Liver (tissue), 9 donors: Measurements from ENCODE around the gene RTN3. TPM values are rescaled to one million over a fixed set of nuclear protein-coding genes. Genes with fewer than 3 reads are reported as not detected.

Experiments
- DNase-seq: peaks from one replicate; pipeline ENCODE4 v3.0.0-alpha.2; 2017; ENCODE audit warnings: low spot score
- H3K27ac ChIP-seq, 2 donors: one replicate each; pipeline ENCODE4 v1.7.0; 2013; ENCODE audit warnings: inconsistent platforms in 2 of 2, low read length in 2 of 2, control low read depth in 1 of 2, low read depth in 1 of 2, mild to moderate bottlenecking in 1 of 2
- H3K27me3 ChIP-seq, 4 donors: one replicate each; pipeline versions ENCODE4 v1.6.1 to v1.7.0; 2013; ENCODE audit warnings: low read length in 3 of 4, inconsistent platforms in 1 of 4, mild to moderate bottlenecking in 1 of 4, moderate library complexity in 1 of 4; ENCODE audit not compliant: control insufficient read depth in 4 of 4, insufficient read depth in 4 of 4
- H3K36me3 ChIP-seq, 4 donors: one replicate each; pipeline versions ENCODE4 v1.6.1 to v1.7.0; 2013; ENCODE audit warnings: low read length in 3 of 4, mild to moderate bottlenecking in 3 of 4, low read depth in 1 of 4, moderate library complexity in 1 of 4; ENCODE audit not compliant: control insufficient read depth in 4 of 4, insufficient read depth in 3 of 4
- H3K4me1 ChIP-seq, 4 donors: one replicate each; pipeline versions ENCODE4 v1.6.1 to v1.7.0; 2013; ENCODE audit warnings: low read length in 3 of 4, mild to moderate bottlenecking in 3 of 4, moderate library complexity in 1 of 4; ENCODE audit not compliant: control insufficient read depth in 4 of 4, insufficient read depth in 4 of 4
- H3K4me3 ChIP-seq, 3 donors: one replicate each; pipeline versions ENCODE4 v1.6.1 to v1.7.0; 2013; ENCODE audit warnings: low read length in 3 of 3, control low read depth in 1 of 3, low read depth in 1 of 3, mild to moderate bottlenecking in 1 of 3
- H3K9ac ChIP-seq, 2 donors: one replicate each; pipeline ENCODE4 v1.7.0; 2013; ENCODE audit warnings: low read length in 2 of 2, mild to moderate bottlenecking in 2 of 2, moderate library complexity in 2 of 2, control low read depth in 1 of 2, low read depth in 1 of 2
- H3K9me3 ChIP-seq, 4 donors: one replicate each; pipeline versions ENCODE4 v1.6.1 to v1.7.0; 2013; ENCODE audit warnings: low read length in 3 of 4; ENCODE audit not compliant: control insufficient read depth in 4 of 4
- ATF3 ChIP-seq: IDR thresholded peaks from 2 replicates; pipeline ENCODE4 v1.6.1; 2016; ENCODE audit warnings: antibody characterized with exemption
- EGR1 ChIP-seq, 2 donors: IDR thresholded peaks; 2 replicates each; pipeline ENCODE4 v1.6.1; 2016 to 2018; ENCODE audit warnings: antibody characterized with exemption in 2 of 2, low read depth in 2 of 2
- FOXA1 ChIP-seq: IDR thresholded peaks from 2 replicates; pipeline ENCODE4 v1.6.1; 2016; ENCODE audit warnings: antibody characterized with exemption
- GABPA ChIP-seq, 2 donors: IDR thresholded peaks in 1 of 2; conservative IDR thresholded peaks in 1 of 2; 2 replicates each; pipeline ENCODE4 v1.6.1; 2016; ENCODE audit warnings: antibody characterized with exemption in 2 of 2, mild to moderate bottlenecking in 1 of 2, moderate library complexity in 1 of 2
- HNF4G ChIP-seq: IDR thresholded peaks from 2 replicates; pipeline ENCODE4 v1.6.1; 2016; ENCODE audit warnings: antibody characterized with exemption
- JUND ChIP-seq, 2 donors: IDR thresholded peaks; 2 replicates each; pipeline ENCODE4 v1.6.1; 2016; ENCODE audit warnings: antibody characterized with exemption in 2 of 2
- MAX ChIP-seq: IDR thresholded peaks from 2 replicates; pipeline ENCODE4 v1.6.1; 2016; ENCODE audit warnings: antibody characterized with exemption
- NR2F2 ChIP-seq: IDR thresholded peaks from 2 replicates; pipeline ENCODE4 v1.6.1; 2016; ENCODE audit warnings: antibody characterized with exemption
- RAD21 ChIP-seq, 2 donors: IDR thresholded peaks; 2 replicates each; pipeline ENCODE4 v1.6.1; 2016; ENCODE audit warnings: antibody characterized with exemption in 2 of 2, mild to moderate bottlenecking in 2 of 2
- REST ChIP-seq: IDR thresholded peaks from 2 replicates; pipeline ENCODE4 v1.6.1; 2016; ENCODE audit warnings: antibody characterized with exemption, mild to moderate bottlenecking
- RXRA ChIP-seq, 2 donors: IDR thresholded peaks; 2 replicates each; pipeline ENCODE4 v1.6.1; 2017 to 2018; ENCODE audit warnings: antibody characterized with exemption in 2 of 2, mild to moderate bottlenecking in 1 of 2
- SP1 ChIP-seq: IDR thresholded peaks from 2 replicates; pipeline ENCODE4 v1.6.1; 2018; ENCODE audit warnings: antibody characterized with exemption, mild to moderate bottlenecking
- TAF1 ChIP-seq: conservative IDR thresholded peaks from 2 replicates; pipeline ENCODE4 v1.6.1; 2016; ENCODE audit warnings: antibody characterized with exemption, mild to moderate bottlenecking
- ZBTB33 ChIP-seq: IDR thresholded peaks from 2 replicates; pipeline ENCODE4 v1.6.1; 2016; ENCODE audit warnings: antibody characterized with exemption
- WGBS: extraction: QIAGEN DNeasy Blood & Tissue Kit; methylation state at CpG from one replicate; pipeline ENCODE4 v1.1.7; 2013; 5-methylcytosine and 5-hydroxymethylcytosine counted together
- polyA plus RNA-seq, 2 donors: library from polyadenylated mRNA; stranded (reverse) in 1 of 2; unstranded in 1 of 2; fragments of 200-250 nt in 1 of 2; fragments of >200 nt in 1 of 2; fragmentation: Nextera tagmentation in 1 of 2; extraction: Ambion mirVana in 1 of 2; gene quantifications; one replicate each; pipeline versions ENCODE4 v1.2.1 to v1.2.3, GENCODE V29; 2013 to 2015
- total RNA-seq, 2 donors: library from RNA; depleted of rRNA; stranded (reverse); fragments of >200 nt; gene quantifications; one replicate each; pipeline ENCODE4 v1.2.3, GENCODE V29; 2014
- TF ChIP-seq, protein P1 (sequence below): fragments of 150-350 bp; IDR thresholded peaks from 2 replicates; pipeline ENCODE4 v1.5.1; 2017; ENCODE audit warnings: improper control_type of control experiment, low read depth, low read length; ENCODE audit not compliant: missing input control
- donor health status: healthy.
- donor health status: healthy.
- donor health status: healthy.
- donor health status: healthy.
- donor health status: healthy.

RTN3 gene
- total and polyA plus RNA-seq, 4 donors: 29.7 to 49.3 (median 31.4) TPM

DNA sequence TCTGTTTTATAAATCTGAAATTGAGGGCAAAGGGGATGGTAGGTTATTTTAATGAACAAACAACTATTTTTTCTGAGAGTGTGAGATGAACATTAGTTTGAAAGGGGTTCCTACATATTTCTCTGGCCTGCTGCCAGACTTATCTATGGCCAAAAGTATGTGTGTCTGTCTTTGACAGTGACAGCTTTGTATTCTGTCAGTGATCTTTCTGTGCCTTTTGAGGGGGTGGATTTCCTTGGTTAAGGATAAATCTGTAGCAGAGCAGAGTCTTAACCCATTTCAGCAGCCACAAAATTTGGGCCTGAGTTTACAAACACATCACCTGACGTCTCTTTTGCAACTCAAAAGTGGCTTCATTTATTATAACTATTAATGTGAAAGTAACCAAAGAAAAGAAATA is 56.4 kb downstream of the RTN3 start:
- Histone ChIP-seq H3K27ac (no peak overlapping the region), H3K9me3 (no peaks in the 10 kb centered on the region), H3K27me3 (no peaks in the 10 kb centered on the region), H3K4me1 (peaks cover 0 to 2% (median 0%) of the 10 kb centered on the region in 4 donors), H3K4me3 (no peak overlapping the region), H3K36me3 (no peaks in the 10 kb centered on the region), H3K9ac (no peak overlapping the region)
- TF ChIP-seq RXRA (IDR thresholded peaks at IDR 0.05) (no peak), NR2F2 (no peak)
- 85% methylated on average over 1 of the region's 1 CpG for WGBS
- DNase-seq: no peak

- Histone ChIP-seq H3K4me1 (peaks cover 0 to 2% (median 0%) of the 10 kb centered on the region in 4 donors), H3K36me3 (no peaks in the 10 kb centered on the region), H3K27me3 (no peaks in the 10 kb centered on the region), H3K9ac (peak overlapping the region in 1 of 2 donors; percentile 38), H3K4me3 (no peak overlapping the region), H3K27ac (no peak overlapping the region), H3K9me3 (no peaks in the 10 kb centered on the region)
- WGBS: 21% methylated on average over 8 of the region's 8 CpGs
- DNase-seq: peak; percentile 77
- no peak for TF ChIP-seq RXRA (IDR thresholded peaks at IDR 0.05)
- TF ChIP-seq GABPA (IDR thresholded peaks at IDR 0.05 in 1 of 2, conservative IDR thresholded peaks at IDR 0.05 in 1 of 2): no peak
- peak; percentile 86 to 89 for TF ChIP-seq RAD21 (IDR thresholded peaks at IDR 0.05)
- TF ChIP-seq FOXA1: no peak
- TF ChIP-seq HNF4G: no peak
- TF ChIP-seq, protein P1, sequence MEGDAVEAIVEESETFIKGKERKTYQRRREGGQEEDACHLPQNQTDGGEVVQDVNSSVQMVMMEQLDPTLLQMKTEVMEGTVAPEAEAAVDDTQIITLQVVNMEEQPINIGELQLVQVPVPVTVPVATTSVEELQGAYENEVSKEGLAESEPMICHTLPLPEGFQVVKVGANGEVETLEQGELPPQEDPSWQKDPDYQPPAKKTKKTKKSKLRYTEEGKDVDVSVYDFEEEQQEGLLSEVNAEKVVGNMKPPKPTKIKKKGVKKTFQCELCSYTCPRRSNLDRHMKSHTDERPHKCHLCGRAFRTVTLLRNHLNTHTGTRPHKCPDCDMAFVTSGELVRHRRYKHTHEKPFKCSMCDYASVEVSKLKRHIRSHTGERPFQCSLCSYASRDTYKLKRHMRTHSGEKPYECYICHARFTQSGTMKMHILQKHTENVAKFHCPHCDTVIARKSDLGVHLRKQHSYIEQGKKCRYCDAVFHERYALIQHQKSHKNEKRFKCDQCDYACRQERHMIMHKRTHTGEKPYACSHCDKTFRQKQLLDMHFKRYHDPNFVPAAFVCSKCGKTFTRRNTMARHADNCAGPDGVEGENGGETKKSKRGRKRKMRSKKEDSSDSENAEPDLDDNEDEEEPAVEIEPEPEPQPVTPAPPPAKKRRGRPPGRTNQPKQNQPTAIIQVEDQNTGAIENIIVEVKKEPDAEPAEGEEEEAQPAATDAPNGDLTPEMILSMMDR: peak; percentile 96
- no peak for TF ChIP-seq EGR1 (IDR thresholded peaks at IDR 0.05; ENCODE audit: low read depth in 2 of 2)
- TF ChIP-seq JUND (IDR thresholded peaks at IDR 0.05): no peak
- no peak for TF ChIP-seq SP1
- no peak for TF ChIP-seq NR2F2
- TF ChIP-seq MAX: no peak
- TF ChIP-seq REST: no peak
- TF ChIP-seq TAF1: no peak
- TF ChIP-seq ZBTB33: no peak
- TF ChIP-seq ATF3: no peak
Measured at GRCh38 chr11:63738720-63739360, 57.5 kb downstream of the RTN3 start.
